HL-60 (cell line): Measurements from ENCODE around the gene CCDC93.

Experiments
- POLR2AphosphoS5 ChIP-seq: IDR thresholded peaks from 2 replicates; pipeline ENCODE4 v1.6.1; 2012; ENCODE audit warnings: low read depth
- TF ChIP-seq, protein P1 (sequence below): IDR thresholded peaks from one replicate; pipeline ENCODE4 v1.5.1; 2011; ENCODE audit warnings: low read length, control low read depth, inconsistent platforms; ENCODE audit not compliant: insufficient read depth

DNA sequence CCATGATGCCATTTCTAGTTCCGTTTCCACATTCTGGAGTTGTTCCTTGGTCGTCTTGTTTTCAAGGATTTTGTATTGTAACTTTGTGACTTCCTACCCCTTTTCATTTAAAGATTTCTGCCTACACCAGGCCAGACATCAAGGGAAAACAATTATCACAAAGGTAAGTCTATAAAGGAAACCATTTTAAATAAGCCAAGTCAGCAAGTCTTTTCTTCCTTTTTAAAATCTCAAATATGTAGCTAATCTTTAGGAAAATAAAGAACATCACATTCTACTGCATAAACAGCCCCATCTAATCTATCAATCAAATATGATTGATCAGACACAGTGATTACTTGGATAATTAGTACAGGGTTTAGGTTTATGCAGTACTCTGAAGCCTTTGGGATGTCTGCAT is 38.6 kb upstream of the CCDC93 start:
- TF ChIP-seq, protein P1, sequence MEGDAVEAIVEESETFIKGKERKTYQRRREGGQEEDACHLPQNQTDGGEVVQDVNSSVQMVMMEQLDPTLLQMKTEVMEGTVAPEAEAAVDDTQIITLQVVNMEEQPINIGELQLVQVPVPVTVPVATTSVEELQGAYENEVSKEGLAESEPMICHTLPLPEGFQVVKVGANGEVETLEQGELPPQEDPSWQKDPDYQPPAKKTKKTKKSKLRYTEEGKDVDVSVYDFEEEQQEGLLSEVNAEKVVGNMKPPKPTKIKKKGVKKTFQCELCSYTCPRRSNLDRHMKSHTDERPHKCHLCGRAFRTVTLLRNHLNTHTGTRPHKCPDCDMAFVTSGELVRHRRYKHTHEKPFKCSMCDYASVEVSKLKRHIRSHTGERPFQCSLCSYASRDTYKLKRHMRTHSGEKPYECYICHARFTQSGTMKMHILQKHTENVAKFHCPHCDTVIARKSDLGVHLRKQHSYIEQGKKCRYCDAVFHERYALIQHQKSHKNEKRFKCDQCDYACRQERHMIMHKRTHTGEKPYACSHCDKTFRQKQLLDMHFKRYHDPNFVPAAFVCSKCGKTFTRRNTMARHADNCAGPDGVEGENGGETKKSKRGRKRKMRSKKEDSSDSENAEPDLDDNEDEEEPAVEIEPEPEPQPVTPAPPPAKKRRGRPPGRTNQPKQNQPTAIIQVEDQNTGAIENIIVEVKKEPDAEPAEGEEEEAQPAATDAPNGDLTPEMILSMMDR = no peak
- TF ChIP-seq POLR2AphosphoS5 = no peak
